ENCODE data around the gene XPO6.

XPO6 gene

DNA sequence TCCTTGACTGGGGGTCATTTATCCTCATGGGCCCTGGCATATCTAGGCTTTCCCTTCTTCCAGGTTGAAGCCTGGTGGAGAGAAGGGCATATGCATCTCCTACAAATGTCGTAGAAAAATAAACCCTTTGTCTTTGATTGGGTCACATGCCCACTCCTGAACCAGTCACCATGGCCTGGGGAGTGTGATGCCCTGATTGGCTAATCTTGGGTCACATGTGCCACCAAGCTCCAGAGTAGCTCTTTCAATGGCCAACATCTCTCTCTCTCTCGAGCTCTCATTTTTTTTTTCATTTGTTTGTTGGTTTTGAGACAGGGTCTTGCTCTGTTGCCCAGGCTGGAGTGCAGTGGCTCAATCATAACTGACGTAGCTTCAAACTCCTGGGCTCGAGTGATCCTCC lies 5.6 kb upstream of the XPO6 start:
- Histone ChIP-seq H3K36me3 (ENCODE audit: control insufficient read depth in 2 of 2, insufficient read depth in 1 of 2, low read length in 2 of 2) (no peaks in the 10 kb centered on the region), H3K4me3 (ENCODE audit: low read depth, low read length) (no peak overlapping the region), H3K27ac (ENCODE audit: extremely low read depth, low read depth, low read length) (no peak overlapping the region), H3K4me1 (ENCODE audit: control insufficient read depth, insufficient read depth, low read length) (no peaks in the 10 kb centered on the region), H3K9me3 (ENCODE audit: control insufficient read depth, insufficient read depth, low read depth, low read length) (no peaks in the 10 kb centered on the region)
- ChIA-PET POLR2A (interaction anchor here (0.7 kb wide), 1 partner anchor 14 kb away, joined by 4 read pairs; no protein-coding TSS in a partner anchor), CTCF (interaction anchor here (0.6 to 2.1 kb wide), 9 partner anchors 58 to 702 kb away, joined by 3 to 10 read pairs (median 5); no protein-coding TSS in a partner anchor)
- TF ChIP-seq ZNF155 (tag by site-specific recombination; IDR thresholded peaks at IDR 0.05): no peak
- TF ChIP-seq ZNF596 (tag by site-specific recombination; IDR thresholded peaks at IDR 0.05): no peak
- TF ChIP-seq, protein P1, sequence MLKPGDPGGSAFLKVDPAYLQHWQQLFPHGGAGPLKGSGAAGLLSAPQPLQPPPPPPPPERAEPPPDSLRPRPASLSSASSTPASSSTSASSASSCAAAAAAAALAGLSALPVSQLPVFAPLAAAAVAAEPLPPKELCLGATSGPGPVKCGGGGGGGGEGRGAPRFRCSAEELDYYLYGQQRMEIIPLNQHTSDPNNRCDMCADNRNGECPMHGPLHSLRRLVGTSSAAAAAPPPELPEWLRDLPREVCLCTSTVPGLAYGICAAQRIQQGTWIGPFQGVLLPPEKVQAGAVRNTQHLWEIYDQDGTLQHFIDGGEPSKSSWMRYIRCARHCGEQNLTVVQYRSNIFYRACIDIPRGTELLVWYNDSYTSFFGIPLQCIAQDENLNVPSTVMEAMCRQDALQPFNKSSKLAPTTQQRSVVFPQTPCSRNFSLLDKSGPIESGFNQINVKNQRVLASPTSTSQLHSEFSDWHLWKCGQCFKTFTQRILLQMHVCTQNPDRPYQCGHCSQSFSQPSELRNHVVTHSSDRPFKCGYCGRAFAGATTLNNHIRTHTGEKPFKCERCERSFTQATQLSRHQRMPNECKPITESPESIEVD (tag by site-specific recombination; IDR thresholded peaks at IDR 0.05): no peak
- no peak for TF ChIP-seq ZNF175 (tag by site-specific recombination; IDR thresholded peaks at IDR 0.05)
- no peak for TF ChIP-seq ZNF146 (tag by site-specific recombination; IDR thresholded peaks at IDR 0.05)
- no peak for TF ChIP-seq ZNF658 (tag by site-specific recombination; IDR thresholded peaks at IDR 0.05)
- TF ChIP-seq, protein P2, sequence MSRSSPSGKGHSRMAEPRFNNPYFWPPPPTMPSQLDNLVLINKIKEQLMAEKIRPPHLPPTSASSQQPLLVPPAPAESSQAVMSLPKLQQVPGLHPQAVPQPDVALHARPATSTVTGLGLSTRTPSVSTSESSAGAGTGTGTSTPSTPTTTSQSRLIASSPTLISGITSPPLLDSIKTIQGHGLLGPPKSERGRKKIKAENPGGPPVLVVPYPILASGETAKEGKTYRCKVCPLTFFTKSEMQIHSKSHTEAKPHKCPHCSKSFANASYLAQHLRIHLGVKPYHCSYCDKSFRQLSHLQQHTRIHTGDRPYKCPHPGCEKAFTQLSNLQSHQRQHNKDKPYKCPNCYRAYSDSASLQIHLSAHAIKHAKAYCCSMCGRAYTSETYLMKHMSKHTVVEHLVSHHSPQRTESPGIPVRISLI (tag by site-specific recombination; IDR thresholded peaks at IDR 0.05): no peak

DNA sequence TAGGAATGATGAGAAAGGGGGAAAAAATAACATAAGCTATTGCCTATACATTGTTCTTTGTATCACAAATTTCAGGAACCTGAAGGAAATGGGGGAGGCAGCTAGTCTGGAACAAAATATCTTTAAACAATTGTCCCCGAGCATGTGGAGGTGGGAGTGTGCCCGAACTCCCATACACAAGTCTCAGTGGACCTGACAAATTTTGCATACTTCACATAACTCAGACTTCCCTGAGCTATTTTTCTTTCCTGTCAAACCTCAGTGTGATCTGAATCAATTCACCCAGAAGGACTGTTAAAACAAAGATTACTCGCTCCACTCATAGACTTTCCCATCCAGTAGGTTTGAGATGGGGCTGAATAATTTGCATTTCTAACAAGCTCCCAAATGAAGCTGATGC lies 1.6 kb upstream of the XPO6 start:
- Histone ChIP-seq H3K36me3 (ENCODE audit: control insufficient read depth in 2 of 2, insufficient read depth in 1 of 2, low read length in 2 of 2) (peaks cover 0 to 22% of the 10 kb centered on the region in 2 experiments; a peak in 2 of 3 replicates), H3K9me3 (ENCODE audit: control insufficient read depth, insufficient read depth, low read depth, low read length) (no peaks in the 10 kb centered on the region), H3K4me3 (ENCODE audit: low read depth, low read length) (no peak overlapping the region), H3K4me1 (ENCODE audit: control insufficient read depth, insufficient read depth, low read length) (no peaks in the 10 kb centered on the region), H3K27ac (ENCODE audit: extremely low read depth, low read depth, low read length) (no peak overlapping the region)
- POLR2A ChIA-PET: no interaction called here
- TF ChIP-seq ZNF2 (tag by site-specific recombination; IDR thresholded peaks at IDR 0.05): no peak
- no peak for TF ChIP-seq ZNF121 (tag by site-specific recombination; IDR thresholded peaks at IDR 0.05)
- no peak for TF ChIP-seq ZNF501 (tag by site-specific recombination; IDR thresholded peaks at IDR 0.05)
- no peak for TF ChIP-seq SCRT1 (tag by site-specific recombination; IDR thresholded peaks at IDR 0.05; ENCODE audit: borderline replicate concordance)
- TF ChIP-seq ZNF292 (tag by site-specific recombination; IDR thresholded peaks at IDR 0.05; ENCODE audit: borderline replicate concordance, low read depth): no peak
- TF ChIP-seq ZNF394 (tag by site-specific recombination; IDR thresholded peaks at IDR 0.05; ENCODE audit: borderline replicate concordance): no peak
- CTCF ChIA-PET: no interaction called here

DNA sequence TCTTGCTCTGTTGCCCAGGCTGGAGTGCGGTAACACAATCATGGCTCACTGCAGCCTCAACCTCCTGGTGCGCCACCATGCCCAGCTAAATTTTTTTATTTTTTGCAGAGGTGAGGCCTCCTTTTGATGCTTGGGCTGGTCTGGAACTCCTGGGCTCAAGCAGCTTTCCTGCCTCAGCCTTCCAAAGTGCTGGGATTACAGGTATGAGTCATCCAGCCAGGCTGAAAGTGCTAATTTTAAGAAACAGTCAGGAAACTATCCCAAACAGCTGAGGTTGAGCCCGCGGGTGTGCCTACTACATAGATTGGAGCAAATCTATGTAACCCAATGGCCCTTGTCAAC lies 738 bp upstream of the XPO6 start:
- peak overlapping the region; percentile 59 for H3K4me3 ChIP-seq (ENCODE audit: low read depth, low read length)
- CTCF ChIA-PET: interaction anchor here (0.6 to 0.7 kb wide), 3 partner anchors 27 to 250 kb away, joined by 3 to 5 read pairs (median 3); no protein-coding TSS in a partner anchor
- POLR2A ChIA-PET: interaction anchor here (0.6 kb wide), 1 partner anchor 100 kb away, joined by 3 read pairs; no protein-coding TSS in a partner anchor
- H3K9me3 ChIP-seq (ENCODE audit: control insufficient read depth, insufficient read depth, low read depth, low read length): no peaks in the 10 kb centered on the region
- peaks cover 0 to 31% of the 10 kb centered on the region in 2 experiments; a peak in 2 of 3 replicates for H3K36me3 ChIP-seq (ENCODE audit: control insufficient read depth in 2 of 2, insufficient read depth in 1 of 2, low read length in 2 of 2)
- H3K27ac ChIP-seq (ENCODE audit: extremely low read depth, low read depth, low read length): peak overlapping the region; percentile 40; the same call in 1 of the 2 replicates
- H3K4me1 ChIP-seq (ENCODE audit: control insufficient read depth, insufficient read depth, low read length): no peaks in the 10 kb centered on the region
- peak; percentile 90 for TF ChIP-seq ZNF600 (tag by site-specific recombination; IDR thresholded peaks at IDR 0.05)
- no peak for TF ChIP-seq ZNF558 (tag by site-specific recombination; IDR thresholded peaks at IDR 0.05)
- TF ChIP-seq, protein P3, sequence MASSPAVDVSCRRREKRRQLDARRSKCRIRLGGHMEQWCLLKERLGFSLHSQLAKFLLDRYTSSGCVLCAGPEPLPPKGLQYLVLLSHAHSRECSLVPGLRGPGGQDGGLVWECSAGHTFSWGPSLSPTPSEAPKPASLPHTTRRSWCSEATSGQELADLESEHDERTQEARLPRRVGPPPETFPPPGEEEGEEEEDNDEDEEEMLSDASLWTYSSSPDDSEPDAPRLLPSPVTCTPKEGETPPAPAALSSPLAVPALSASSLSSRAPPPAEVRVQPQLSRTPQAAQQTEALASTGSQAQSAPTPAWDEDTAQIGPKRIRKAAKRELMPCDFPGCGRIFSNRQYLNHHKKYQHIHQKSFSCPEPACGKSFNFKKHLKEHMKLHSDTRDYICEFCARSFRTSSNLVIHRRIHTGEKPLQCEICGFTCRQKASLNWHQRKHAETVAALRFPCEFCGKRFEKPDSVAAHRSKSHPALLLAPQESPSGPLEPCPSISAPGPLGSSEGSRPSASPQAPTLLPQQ (tag by site-specific recombination; IDR thresholded peaks at IDR 0.05): no peak
- TF ChIP-seq ZNF335 (tag by site-specific recombination; conservative IDR thresholded peaks at IDR 0.05): peak; percentile 66
- TF ChIP-seq SCRT2 (tag by site-specific recombination; IDR thresholded peaks at IDR 0.05): no peak
- no peak for TF ChIP-seq ZNF560 (tag by site-specific recombination; IDR thresholded peaks at IDR 0.05; ENCODE audit: borderline replicate concordance)
- no peak for TF ChIP-seq ZNF529 (tag by site-specific recombination; IDR thresholded peaks at IDR 0.05; ENCODE audit: insufficient replicate concordance)
- TF ChIP-seq ZNF670 (tag by site-specific recombination; IDR thresholded peaks at IDR 0.05; ENCODE audit: low read depth): no peak
- peak; percentile 35; the same call in 1 of the 2 replicates for TF ChIP-seq ZBTB20 (tag by site-specific recombination; IDR thresholded peaks at IDR 0.05)
- TF ChIP-seq ZNF549 (tag by site-specific recombination; IDR thresholded peaks at IDR 0.05): no peak
- peak; percentile 1 for TF ChIP-seq ZBTB17 (tag by site-specific recombination; IDR thresholded peaks at IDR 0.05)
- 0 out of 2 replicates have a peak, but pooled peaks have one; percentile 12 for TF ChIP-seq GFI1B (tag by site-specific recombination; IDR thresholded peaks at IDR 0.05)
- TF ChIP-seq, protein P4, sequence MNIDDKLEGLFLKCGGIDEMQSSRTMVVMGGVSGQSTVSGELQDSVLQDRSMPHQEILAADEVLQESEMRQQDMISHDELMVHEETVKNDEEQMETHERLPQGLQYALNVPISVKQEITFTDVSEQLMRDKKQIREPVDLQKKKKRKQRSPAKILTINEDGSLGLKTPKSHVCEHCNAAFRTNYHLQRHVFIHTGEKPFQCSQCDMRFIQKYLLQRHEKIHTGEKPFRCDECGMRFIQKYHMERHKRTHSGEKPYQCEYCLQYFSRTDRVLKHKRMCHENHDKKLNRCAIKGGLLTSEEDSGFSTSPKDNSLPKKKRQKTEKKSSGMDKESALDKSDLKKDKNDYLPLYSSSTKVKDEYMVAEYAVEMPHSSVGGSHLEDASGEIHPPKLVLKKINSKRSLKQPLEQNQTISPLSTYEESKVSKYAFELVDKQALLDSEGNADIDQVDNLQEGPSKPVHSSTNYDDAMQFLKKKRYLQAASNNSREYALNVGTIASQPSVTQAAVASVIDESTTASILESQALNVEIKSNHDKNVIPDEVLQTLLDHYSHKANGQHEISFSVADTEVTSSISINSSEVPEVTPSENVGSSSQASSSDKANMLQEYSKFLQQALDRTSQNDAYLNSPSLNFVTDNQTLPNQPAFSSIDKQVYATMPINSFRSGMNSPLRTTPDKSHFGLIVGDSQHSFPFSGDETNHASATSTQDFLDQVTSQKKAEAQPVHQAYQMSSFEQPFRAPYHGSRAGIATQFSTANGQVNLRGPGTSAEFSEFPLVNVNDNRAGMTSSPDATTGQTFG (tag by site-specific recombination; IDR thresholded peaks at IDR 0.05; ENCODE audit: borderline replicate concordance): no peak

Data from HEK293 (cell line).